GM18870 (cell line): ENCODE data around the gene CPPED1.
"Not testable (repeated sequence)": the region's sequence is repeated elsewhere in the genome, so short reads cannot be mapped to it uniquely, and the experiment has no call there.

Experiments used
- ATAC-seq: cut with Tn5 transposase; IDR thresholded peaks from one replicate; pipeline ENCODE4 v1.9.1; 2021; ENCODE audit warnings: moderate library complexity; ENCODE audit not compliant: unreplicated experiment

The CPPED1 gene

GRCh38 chr16:12769525-12769924 lies 34.2 kb downstream of the CPPED1 start:
- ATAC-seq, result no peak

DNA sequence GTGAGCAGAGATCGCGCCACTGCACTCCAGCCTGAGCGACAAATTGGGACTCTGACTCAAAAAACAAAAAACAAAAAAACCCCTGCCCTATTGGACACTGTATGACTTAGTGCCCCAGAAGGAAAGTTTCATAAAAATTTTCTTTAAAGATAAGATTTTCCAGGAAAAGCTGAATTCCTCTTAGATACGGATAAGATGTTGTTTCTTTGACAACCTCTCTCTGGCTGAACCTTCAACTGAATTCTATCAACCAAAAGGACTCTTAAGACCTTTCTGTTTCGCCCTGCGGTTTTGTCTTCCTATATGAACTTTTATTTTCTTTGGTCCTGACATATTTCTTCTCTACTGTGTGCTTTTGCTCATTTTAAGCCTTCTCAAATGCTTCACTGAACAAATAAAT lies 35.8 kb downstream of the CPPED1 start:
- no peak for ATAC-seq

DNA sequence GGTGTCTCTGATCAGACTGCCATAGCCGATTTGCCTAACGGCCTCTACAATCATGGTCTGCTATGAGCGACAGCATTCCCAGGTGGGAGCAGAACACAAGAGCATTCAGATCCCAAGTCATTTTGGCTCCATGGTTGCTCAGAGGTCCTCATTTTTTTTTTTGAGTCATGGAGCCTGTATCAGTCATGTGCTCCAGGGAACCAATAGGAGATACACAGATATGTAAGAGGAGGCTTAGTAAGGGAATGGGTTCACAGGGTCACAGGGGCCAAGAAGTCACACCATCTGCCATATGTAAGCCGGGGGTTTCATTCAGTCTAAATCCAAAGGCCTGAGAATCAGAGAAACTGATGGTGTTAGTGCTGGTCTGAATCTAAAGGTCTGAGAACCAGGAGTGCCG lies 36.8 kb downstream of the CPPED1 start:
- no peak for ATAC-seq

DNA sequence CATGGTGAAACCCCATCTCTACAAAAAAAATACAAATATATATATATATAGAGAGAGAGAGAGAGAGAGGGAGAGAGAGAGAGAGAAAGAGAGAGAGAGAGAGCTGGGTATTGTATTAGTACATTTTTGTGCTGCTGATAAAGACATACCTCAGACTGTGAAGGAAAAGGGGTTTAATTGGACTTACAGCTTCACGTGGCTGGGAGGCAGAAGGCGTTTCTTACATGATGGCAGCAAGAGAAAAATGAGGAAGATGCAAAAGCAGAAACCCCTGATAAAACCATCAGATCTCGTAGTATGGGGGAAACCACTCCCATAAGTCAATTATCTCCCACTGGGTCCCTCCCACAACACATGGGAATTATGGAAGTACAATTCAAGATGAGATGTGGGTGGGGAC lies 37.5 kb downstream of the CPPED1 start:
- ATAC-seq, result not testable (repeated sequence)

DNA sequence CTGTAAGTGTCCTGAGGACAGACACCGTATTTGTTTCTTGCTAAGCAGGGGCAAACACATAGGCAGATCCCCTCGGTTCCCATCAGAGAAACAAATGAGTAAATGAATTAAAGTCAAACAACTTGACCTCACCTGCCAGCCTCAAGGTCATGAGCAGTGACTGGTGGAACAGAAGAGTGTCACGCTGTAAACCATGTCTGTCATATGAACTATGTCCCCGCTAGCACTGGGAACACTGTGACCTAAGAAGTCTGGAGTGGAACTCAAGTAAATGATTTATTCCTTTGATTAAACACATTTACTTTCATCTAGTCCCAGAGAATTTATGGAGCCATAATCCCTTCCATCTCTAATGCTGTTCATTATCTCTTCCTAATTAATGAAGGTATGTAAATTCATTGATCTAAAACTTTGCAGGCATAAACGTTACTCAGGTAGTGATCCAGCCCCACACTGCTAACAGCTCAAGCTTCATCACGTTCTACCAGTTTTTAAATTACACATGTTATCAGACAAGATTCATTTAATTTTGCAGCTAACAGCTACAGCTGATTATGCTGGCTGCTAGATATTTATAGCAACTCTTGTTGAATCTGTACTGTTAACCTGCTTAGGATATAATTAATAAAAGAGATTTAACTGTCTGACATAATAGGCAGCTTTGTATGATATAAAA lies 38.7 kb downstream of the CPPED1 start:
- no peak for ATAC-seq

DNA sequence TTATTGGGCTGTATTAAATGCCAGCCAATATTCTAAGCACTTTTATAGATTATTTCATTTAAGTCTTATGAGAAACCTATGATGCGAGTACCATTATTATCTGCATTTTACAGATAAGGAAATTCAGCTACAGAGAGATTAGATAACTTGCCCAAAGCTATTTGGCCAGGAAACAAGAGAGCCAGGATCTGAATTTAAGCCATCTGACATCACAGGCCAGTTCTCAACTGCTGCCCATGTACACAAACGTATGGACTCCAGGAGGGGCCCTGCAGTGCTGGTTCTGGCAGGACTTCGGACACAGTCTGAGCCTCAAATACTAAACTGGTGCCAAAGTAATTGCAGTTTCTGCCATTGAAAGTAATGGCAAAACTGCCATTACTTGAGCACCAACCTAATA lies 40.2 kb downstream of the CPPED1 start:
- ATAC-seq, result no peak

- no peak for ATAC-seq
These were observed 42.7 kb downstream of the CPPED1 start for GRCh38 chr16:12760819-12761611.

DNA sequence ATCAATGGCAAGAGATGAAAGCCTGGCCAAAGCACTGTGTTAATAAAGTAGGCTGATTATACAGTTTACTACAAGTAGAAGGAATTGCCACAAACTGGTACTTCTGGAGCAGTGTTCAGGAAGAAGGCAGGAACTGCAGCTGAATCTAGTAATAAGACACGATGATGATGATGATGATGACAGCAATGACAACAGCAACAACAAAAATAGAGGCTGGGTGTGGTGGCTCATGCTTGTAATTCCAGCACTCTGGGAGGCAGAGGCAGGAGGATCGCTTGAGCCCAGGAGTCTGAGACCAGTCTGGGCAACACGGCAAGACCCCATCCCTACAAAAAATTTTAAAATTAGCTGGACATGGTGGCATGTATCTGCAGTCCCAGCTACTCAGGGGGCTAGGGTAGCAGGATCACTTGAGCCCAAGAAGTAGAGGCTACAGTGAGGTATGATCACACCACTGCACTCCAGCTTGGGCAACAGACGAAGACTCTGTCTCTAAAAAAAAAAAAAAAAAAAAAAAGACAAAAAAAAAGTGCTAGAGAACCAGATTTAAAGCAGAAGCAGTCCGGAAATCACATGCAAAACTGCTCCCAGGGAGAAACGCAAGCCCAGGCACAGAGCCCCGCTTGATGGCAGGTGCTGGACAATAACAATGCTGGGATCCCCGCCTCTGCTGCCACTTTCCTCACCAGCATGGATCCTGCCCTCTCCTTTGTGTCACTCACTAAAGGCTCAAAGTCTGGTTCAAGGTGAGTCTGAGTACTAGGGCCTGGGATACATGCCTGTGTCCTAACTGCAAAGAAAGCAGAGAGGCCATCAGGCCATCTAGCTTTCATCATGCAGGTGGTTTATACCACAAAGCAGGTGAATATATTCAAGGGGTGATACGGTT lies 44.8 kb downstream of the CPPED1 start:
- ATAC-seq, result no peak

DNA sequence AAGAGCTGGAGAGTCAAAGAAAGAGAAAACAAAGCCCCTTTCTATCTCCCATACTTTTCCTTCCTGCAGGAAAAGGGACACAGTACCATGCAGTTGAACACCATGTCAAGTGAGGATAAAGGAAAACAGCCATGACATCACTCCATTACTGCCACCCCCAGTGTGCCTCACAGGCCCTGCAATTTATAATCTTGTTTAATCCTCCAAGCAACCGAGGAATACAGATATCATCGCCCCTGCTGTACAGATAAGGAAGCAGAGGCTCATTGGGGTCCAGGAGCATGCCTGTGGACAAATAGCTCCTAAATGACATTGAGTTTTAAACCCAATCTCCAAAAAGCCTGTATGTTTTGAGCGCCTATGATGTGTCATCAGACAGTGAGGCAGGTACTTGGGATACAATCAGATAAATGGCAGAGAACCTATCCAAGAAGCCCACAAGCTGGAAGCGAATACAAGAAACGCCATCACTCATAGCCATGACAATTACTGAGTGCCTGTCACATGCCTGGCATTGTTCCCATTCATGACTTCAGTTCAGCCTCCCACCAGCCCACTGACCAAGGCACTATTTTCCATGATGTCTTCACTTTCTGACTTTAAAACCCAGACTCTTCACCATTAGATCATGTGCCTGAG lies 45.5 kb downstream of the CPPED1 start:
- ATAC-seq, result no peak

DNA sequence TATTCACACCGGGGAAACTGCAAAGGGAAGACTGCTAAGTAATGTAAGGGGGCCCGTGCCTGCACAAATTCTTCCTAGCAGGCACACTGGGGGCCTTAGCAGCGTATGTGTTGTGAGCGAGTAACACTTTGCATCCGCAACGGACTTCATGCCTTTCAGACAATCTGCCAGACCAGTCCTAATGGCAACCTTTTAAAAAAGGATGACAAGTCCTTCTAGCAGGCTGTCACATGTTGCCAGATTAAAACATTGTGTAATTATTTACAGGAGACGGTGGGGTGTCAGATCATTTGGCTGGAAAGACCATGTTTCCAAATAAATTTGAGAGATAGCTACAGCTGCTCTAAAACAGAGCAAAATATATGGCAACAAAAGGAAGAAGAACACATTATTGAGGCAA lies 46.1 kb downstream of the CPPED1 start:
- ATAC-seq, result no peak

- ATAC-seq, result no peak
These were observed 48.7 kb downstream of the CPPED1 start for GRCh38 chr16:12754824-12755543.

GRCh38 chr16:12753203-12754023 lies 50.3 kb downstream of the CPPED1 start:
- ATAC-seq, result no peak

DNA sequence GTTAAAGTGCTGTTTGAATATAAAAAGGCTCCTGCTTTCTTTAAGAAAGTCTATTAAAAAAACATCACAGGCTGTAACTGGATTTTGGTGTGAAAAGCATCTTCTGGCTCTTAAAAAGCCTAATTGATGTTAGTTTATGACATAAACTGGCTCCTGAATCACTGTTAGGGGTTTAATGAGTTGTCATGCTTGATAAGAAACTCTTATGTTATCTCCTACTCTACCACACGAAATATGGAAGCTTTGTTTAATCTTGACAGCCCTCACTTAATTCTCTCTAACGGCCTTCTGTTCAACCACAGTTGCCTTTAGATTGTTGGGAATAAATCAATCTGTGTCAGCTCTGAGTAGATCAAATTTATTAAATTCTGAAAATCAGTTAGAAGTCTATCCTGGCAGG lies 51.5 kb downstream of the CPPED1 start:
- no peak for ATAC-seq

DNA sequence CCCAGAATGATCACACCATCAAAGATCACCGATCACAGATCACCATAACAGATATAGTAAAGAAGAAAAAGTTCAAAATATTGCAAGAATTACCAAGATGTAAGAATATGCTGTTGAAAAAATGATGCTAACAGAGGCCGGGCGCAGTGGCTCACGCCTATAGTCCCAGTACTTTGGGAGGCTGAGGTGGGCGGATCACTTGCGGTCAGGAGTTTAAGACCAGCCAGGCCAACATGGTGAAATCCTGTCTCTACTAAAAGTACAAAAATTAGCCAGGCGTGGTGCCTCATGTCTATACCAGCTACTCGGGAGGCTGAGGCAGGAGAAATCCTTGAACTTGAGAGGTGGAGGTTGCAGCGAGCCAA lies 53.2 kb downstream of the CPPED1 start:
- ATAC-seq, result no peak

- no peak for ATAC-seq
These were observed 54.6 kb downstream of the CPPED1 start for GRCh38 chr16:12749076-12749475.

DNA sequence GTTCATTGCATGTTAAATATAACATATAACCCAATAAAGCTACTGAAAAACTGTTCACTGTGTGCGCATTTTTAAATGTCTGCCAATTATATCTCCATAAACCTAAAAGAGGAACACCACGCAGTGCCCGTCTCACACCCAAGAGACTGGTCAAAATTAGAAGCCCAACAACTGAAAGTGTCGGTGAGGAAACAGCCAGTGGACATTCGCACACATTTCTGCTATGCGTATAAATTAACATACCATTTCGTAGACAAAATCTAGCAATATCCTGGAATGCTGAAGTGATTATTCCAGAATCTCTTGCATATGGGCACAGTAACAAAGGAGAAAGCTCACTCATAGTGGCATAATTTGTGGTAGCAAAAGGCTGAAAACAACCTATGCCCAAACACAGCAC lies 55.9 kb downstream of the CPPED1 start:
- ATAC-seq, result no peak

DNA sequence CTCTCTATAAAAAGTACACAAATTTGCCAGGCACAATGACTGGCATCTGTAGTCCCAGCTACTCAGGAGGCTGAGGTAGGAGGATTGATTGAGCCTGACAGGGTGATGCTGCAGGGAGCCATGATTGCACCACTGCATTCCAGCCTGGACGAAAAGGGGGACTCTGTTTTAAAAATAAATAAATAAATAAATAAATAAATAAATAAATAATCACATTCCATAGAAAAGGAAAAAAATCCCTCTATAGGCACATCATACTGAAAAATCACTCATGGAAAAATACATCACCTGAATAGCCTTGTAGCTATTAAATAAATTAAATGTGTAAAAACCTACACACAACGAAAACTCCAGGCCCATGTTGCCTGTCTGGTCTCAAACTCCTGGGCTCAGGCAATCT lies 56.4 kb downstream of the CPPED1 start:
- ATAC-seq, result no peak

DNA sequence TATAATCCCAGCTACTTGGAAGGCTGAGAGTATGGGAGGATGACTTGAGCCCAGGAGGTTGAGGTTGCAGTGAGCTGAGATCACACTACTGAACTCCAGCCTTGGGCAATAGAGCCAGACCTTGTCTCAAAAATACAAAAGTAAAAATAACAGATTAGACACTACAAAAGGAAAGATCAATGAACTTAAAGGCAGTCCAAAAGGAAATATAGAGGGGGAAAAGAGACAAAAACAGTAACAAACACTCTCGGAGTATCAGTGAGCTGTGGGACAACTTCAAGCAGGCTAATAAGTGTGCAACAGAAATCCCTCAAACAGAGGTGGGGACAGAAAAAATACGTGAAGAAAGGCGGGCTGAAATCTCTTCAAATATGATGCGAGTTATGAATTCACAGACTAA lies 58.8 kb downstream of the CPPED1 start:
- ATAC-seq, result no peak

DNA sequence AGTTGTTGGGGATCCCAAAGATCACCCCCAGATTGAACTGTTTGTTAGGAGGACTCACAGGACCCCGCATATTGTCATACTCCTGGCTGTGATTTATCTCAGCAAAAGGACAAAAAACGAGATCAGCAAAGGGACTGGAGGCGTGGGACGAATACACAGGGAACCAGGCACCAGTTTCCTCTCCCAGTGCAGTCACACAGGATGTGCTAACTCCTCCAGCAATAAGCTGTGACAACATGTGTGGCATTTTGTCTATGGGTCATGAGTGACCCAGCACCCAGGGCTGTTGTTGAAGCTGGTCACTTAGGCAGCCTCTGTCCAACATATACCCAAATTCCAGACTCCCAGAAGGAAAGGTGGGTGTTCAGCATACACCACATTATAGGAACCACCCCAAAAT lies 60.9 kb downstream of the CPPED1 start:
- no peak for ATAC-seq
